GM12872 (cell line): Measurements from ENCODE around the gene TSPAN18.

Experiments used
- TF ChIP-seq, protein P1 (sequence below): IDR thresholded peaks from 3 replicates; pipeline ENCODE4 v1.5.1; 2011; ENCODE audit warnings: low read depth, mild to moderate bottlenecking, low read length, moderate library complexity; ENCODE audit not compliant: insufficient read depth

TSPAN18 gene

GRCh38 chr11:44797051-44797450 is 70.3 kb downstream of the TSPAN18 start:
- TF ChIP-seq, protein P1, sequence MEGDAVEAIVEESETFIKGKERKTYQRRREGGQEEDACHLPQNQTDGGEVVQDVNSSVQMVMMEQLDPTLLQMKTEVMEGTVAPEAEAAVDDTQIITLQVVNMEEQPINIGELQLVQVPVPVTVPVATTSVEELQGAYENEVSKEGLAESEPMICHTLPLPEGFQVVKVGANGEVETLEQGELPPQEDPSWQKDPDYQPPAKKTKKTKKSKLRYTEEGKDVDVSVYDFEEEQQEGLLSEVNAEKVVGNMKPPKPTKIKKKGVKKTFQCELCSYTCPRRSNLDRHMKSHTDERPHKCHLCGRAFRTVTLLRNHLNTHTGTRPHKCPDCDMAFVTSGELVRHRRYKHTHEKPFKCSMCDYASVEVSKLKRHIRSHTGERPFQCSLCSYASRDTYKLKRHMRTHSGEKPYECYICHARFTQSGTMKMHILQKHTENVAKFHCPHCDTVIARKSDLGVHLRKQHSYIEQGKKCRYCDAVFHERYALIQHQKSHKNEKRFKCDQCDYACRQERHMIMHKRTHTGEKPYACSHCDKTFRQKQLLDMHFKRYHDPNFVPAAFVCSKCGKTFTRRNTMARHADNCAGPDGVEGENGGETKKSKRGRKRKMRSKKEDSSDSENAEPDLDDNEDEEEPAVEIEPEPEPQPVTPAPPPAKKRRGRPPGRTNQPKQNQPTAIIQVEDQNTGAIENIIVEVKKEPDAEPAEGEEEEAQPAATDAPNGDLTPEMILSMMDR = no peak

- TF ChIP-seq, protein P1 = no peak
Observed at GRCh38 chr11:44797886-44798606, 71.3 kb downstream of the TSPAN18 start.

DNA sequence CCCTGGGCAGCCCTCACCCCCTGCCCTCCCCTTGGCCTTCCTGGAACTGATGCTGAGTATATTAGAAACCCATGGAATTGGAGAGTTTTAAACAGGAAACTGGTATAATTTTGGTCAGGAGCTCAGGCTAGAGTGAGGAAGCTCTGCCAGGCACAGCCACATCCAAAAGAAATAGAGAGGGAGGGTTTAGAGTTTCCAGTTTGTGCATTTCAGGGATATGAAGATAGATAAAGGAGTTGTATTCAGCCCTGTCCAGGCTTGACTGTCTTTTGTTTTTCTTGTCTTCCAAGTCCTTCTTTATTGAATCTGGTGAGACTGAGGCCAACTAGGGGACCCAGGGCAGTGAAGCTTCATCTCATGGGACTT is 71.8 kb downstream of the TSPAN18 start:
- TF ChIP-seq, protein P1 = no peak

DNA sequence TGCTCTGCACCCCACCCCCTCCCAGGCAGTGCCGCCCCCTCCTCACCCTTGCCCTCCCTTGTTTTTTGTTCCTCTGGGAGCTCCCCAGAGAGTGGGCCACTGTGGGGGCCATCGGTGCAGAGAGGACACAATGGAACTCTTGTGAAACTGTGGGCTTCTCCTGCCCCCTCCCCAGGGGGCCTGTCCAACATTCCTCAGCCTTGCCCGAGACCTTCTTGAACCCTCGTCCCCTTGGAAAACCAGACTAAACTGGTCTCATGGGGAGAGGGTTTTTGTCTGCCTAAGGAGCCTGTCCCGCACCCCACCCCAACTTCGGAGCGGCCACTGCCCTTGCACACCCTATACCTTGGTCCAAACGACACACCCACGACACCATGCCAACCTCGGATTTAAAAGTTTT is 72.2 kb downstream of the TSPAN18 start:
- TF ChIP-seq, protein P1 = no peak

DNA sequence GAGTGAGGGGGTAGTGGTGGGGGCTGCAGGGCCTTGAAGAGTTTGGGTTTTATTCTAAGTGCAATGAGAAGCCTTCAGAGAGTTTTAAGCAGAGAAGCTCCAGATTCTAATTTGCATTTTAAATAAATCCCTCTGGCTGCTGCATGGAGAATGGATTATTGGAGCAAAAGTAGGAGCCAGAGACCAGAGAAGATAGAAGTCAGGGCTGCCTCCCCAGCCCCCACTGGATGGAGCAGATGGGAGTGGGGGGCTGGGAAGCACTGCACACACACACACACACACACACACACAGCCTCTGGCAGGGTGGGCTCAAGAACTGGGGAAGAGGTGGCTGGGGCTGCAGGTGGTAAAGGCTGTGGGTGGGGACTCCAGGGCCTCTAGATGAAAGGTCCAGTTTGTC is 75.6 kb downstream of the TSPAN18 start:
- TF ChIP-seq, protein P1 = no peak

GRCh38 chr11:44803009-44803408 is 76.2 kb downstream of the TSPAN18 start:
- TF ChIP-seq, protein P1 = no peak

- TF ChIP-seq, protein P1 = no peak
Observed at GRCh38 chr11:44804449-44805437, 78.0 kb downstream of the TSPAN18 start.
